H1 (cell line): ENCODE measurements around the gene UBXN11. TPM values are rescaled to one million over a fixed set of nuclear protein-coding genes. Genes with fewer than 3 reads are reported as not detected.

Experiments used
- GTF2F1 ChIP-seq: IDR thresholded peaks from 2 replicates; pipeline ENCODE4 v1.6.1; 2012; ENCODE audit warnings: low read depth, low read length, improper control_type of control experiment, borderline replicate concordance
- KDM4A ChIP-seq: IDR thresholded peaks from one replicate; pipeline ENCODE4 v1.7.1; 2012; ENCODE audit warnings: low read depth, mild to moderate bottlenecking, moderate library complexity, low read length, inconsistent platforms; ENCODE audit not compliant: severe bottlenecking
- PHF8 ChIP-seq: fragments of 200-600 bp; sonication (generic); conservative IDR thresholded peaks from 2 replicates; pipeline ENCODE4 v1.7.1; 2012; ENCODE audit warnings: low read depth, mild to moderate bottlenecking, inconsistent platforms, low read length, moderate library complexity
- RFX5 ChIP-seq: IDR thresholded peaks from 2 replicates; pipeline ENCODE4 v1.6.1; 2011; ENCODE audit warnings: low read depth, low read length, improper control_type of control experiment, borderline replicate concordance
- polyA plus RNA-seq, 7 experiments: library from polyadenylated mRNA; depleted of rRNA in 3 of 7; stranded (reverse) in 5 of 7; unstranded in 2 of 7; fragments of >200 nt in 5 of 7; fragments of 200-250 nt in 2 of 7; gene quantifications; 1 replicate in 5 of 7; 2 replicates in 1 of 7; 4 replicates in 1 of 7; pipeline versions ENCODE4 v1.2.1 to v1.2.3, GENCODE V29; 2011 to 2013; ENCODE audit warnings: missing spikeins in 2 of 7, mixed read lengths in 2 of 7
- total RNA-seq: library from RNA; stranded (reverse); fragmentation: NEBNext Ultra II Directional; extraction: Animal tissue kit (Norgen Biotek cat#: 25700); gene quantifications from 2 replicates; pipeline ENCODE4 v1.2.1, GENCODE V29; 2021

The UBXN11 gene
- total and polyA plus RNA-seq, 2 of the 8 experiments (the other 6 are each of a cell fraction or from before 2014, with no cell fraction given) = 6.3 to 10.4 TPM

DNA sequence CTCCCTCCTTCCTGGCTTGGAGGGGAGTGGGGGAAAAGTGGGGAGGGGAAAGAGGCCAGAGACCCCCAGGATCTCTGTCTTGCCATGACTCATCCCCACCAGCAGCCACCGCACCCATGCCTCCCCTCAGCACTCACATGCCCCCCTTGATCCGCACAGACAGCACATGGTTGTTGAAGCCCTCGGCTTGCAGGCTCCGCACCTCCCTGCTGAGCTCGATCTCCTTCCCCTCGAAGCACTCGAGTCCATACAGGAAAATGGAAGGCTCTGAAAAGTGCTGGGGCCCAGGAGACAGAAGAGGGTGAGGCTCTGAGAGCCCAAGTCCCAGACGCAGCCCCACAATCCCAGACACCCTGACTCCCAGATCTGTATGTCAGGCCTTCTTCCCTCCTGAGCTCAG is 22.2 kb upstream of the UBXN11 start (continued):
- TF ChIP-seq PHF8 (no peak), KDM4A (no peak), RFX5 (no peak), GTF2F1 (no peak)
